Measurements from ENCODE around the gene ACAD10. TPM values are rescaled to one million over a fixed set of nuclear protein-coding genes. Genes with fewer than 3 reads are reported as not detected.

The ACAD10 gene
- total and polyA plus RNA-seq, 7 donors: 6.0 to 20.2 (median 10.9) TPM

DNA sequence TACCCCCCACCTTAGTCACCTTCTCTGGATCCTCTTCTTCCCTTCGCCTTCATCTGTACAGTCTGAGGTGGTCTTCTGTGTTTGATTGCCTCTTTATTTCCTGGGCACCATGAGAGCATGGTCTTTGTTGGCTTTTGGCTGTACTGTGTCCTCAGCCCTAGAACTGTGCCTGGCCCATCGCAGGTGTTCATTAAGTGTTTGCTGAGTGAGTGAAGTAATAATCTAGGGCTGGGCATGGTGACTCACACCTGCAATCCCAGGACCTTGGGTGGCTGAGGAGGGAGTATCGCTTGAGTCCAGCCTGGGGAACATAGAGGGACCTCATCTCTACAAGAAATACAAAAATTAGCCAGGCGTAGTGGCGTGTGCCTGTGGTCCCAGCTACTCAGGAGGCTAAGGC, 94.8 kb downstream of the ACAD10 start:
- 97 to 99% (median 98%) methylated on average over 5 of the region's 5 CpGs for WGBS, 3 donors
- Histone ChIP-seq H3K9me3 (no peaks in the 10 kb centered on the region), H3K4me1 (peaks cover 21% of the 10 kb centered on the region), H3K4me3 (no peak overlapping the region), H3K36me3 (ENCODE audit: insufficient read depth in 1 of 2, low read depth in 1 of 2) (peaks cover 0 to 53% of the 10 kb centered on the region in 2 donors), H3K27me3 (ENCODE audit: insufficient read depth in 3 of 3, low read length in 2 of 3) (no peaks in the 10 kb centered on the region), H3K27ac (no peak overlapping the region)
- ATAC-seq: no peak
- no peak for DNase-seq
- intact Hi-C loops (cut with DNase I): no loop called here
- TF ChIP-seq, protein P1, sequence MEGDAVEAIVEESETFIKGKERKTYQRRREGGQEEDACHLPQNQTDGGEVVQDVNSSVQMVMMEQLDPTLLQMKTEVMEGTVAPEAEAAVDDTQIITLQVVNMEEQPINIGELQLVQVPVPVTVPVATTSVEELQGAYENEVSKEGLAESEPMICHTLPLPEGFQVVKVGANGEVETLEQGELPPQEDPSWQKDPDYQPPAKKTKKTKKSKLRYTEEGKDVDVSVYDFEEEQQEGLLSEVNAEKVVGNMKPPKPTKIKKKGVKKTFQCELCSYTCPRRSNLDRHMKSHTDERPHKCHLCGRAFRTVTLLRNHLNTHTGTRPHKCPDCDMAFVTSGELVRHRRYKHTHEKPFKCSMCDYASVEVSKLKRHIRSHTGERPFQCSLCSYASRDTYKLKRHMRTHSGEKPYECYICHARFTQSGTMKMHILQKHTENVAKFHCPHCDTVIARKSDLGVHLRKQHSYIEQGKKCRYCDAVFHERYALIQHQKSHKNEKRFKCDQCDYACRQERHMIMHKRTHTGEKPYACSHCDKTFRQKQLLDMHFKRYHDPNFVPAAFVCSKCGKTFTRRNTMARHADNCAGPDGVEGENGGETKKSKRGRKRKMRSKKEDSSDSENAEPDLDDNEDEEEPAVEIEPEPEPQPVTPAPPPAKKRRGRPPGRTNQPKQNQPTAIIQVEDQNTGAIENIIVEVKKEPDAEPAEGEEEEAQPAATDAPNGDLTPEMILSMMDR (IDR thresholded peaks at IDR 0.05): no peak

- TF ChIP-seq, protein P1 (IDR thresholded peaks at IDR 0.05): no peak
- Histone ChIP-seq H3K4me1 (peaks cover 15% of the 10 kb centered on the region), H3K27ac (no peak overlapping the region), H3K9me3 (no peaks in the 10 kb centered on the region), H3K36me3 (ENCODE audit: insufficient read depth in 1 of 2, low read depth in 1 of 2) (peaks cover 0 to 57% of the 10 kb centered on the region in 2 donors), H3K4me3 (no peak overlapping the region), H3K27me3 (ENCODE audit: insufficient read depth in 3 of 3, low read length in 2 of 3) (no peaks in the 10 kb centered on the region)
- no peak for DNase-seq
- 88 to 100% (median 95%) methylated on average over 2 of the region's 2 CpGs for WGBS, 3 donors
- no peak for ATAC-seq
- intact Hi-C loops (cut with DNase I): no loop called here
These were observed 95.3 kb downstream of the ACAD10 start for GRCh38 chr12:111781085-111781658.

GRCh38 chr12:111783046-111783445, 97.2 kb downstream of the ACAD10 start:
- Histone ChIP-seq H3K36me3 (ENCODE audit: insufficient read depth in 1 of 2, low read depth in 1 of 2) (peaks cover 0 to 74% of the 10 kb centered on the region in 2 donors), H3K4me1 (peaks cover 5% of the 10 kb centered on the region), H3K27ac (no peak overlapping the region), H3K27me3 (ENCODE audit: insufficient read depth in 3 of 3, low read length in 2 of 3) (no peaks in the 10 kb centered on the region), H3K4me3 (no peak overlapping the region), H3K9me3 (no peaks in the 10 kb centered on the region)
- WGBS, 3 donors: 90 to 96% (median 95%) methylated on average over 16 to 17 of the region's 17 CpGs
- no peak for ATAC-seq
- intact Hi-C loops (cut with DNase I): no loop called here
- TF ChIP-seq, protein P1 (IDR thresholded peaks at IDR 0.05): no peak
- no peak for DNase-seq

GRCh38 chr12:111784953-111785352, 99.1 kb downstream of the ACAD10 start:
- 93 to 100% (median 99%) methylated on average over 4 of the region's 4 CpGs for WGBS, 3 donors
- no peak overlapping the region for H3K27ac ChIP-seq
- no peak for DNase-seq
- H3K4me1 ChIP-seq: peaks cover 9% of the 10 kb centered on the region
- no peak for ATAC-seq
- TF ChIP-seq, protein P1 (IDR thresholded peaks at IDR 0.05): no peak
- H3K27me3 ChIP-seq (ENCODE audit: insufficient read depth in 3 of 3, low read length in 2 of 3): no peaks in the 10 kb centered on the region
- H3K4me3 ChIP-seq: no peak overlapping the region
- H3K9me3 ChIP-seq: no peaks in the 10 kb centered on the region
- intact Hi-C loops (cut with DNase I): loop anchor here in 1 of 2 donors (5.0 kb wide), 1 partner anchor 33 kb away; no protein-coding TSS in a partner anchor
- H3K36me3 ChIP-seq (ENCODE audit: insufficient read depth in 1 of 2, low read depth in 1 of 2): peaks cover 0 to 75% of the 10 kb centered on the region in 2 donors

DNA sequence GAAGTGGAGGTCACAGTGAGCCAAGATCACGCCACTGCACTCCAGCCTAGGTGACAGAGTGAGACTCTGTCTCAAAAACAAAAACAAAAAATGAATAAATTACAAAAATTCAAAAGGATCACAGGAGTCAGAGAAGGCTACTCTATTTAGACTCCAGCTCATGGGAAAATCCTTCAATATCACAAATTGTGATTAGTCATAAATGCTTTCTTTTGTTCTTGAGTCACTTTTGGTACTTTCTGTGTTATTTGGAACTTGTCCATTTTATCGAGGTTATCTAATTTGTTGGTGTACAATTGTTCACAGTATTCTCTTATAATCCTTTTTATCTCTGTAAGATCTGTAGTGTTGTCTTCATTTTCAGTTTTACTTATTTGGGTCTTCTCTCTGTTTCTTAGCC, 99.8 kb downstream of the ACAD10 start:
- no peak overlapping the region for H3K27ac ChIP-seq
- H3K4me1 ChIP-seq: peaks cover 9% of the 10 kb centered on the region
- 83 to 88% (median 85%) methylated on average over 2 of the region's 2 CpGs for WGBS, 3 donors
- H3K9me3 ChIP-seq: no peaks in the 10 kb centered on the region
- no peak for ATAC-seq
- TF ChIP-seq, protein P1 (IDR thresholded peaks at IDR 0.05): no peak
- H3K36me3 ChIP-seq (ENCODE audit: insufficient read depth in 1 of 2, low read depth in 1 of 2): peaks cover 0 to 82% of the 10 kb centered on the region in 2 donors
- no peak for DNase-seq
- no peak overlapping the region for H3K4me3 ChIP-seq
- no peaks in the 10 kb centered on the region for H3K27me3 ChIP-seq (ENCODE audit: insufficient read depth in 3 of 3, low read length in 2 of 3)
- intact Hi-C loops (cut with DNase I): loop anchor here in 1 of 2 donors (5.0 kb wide), 1 partner anchor 33 kb away; no protein-coding TSS in a partner anchor

Data from psoas muscle (tissue), 8 donors.